B cell (primary cell): Measurements from ENCODE around the gene EMID1. TPM values are rescaled to one million over a fixed set of nuclear protein-coding genes. Genes with fewer than 3 reads are reported as not detected.

Experiments used
- ATAC-seq: fragments of 200-7000 bp; cut with Tn5 transposase; one replicate; pipeline ENCODE4 v1.10.0; 2021; ENCODE audit warnings: low read depth, mild to moderate bottlenecking, moderate number of reproducible peaks, moderate library complexity
- CTCF ChIA-PET: fragments of 350-600 bp; sonication (Branson Sonifier 250); formaldehyde crosslinking; loops from one replicate; lab custom pipeline; 2021; ENCODE audit warnings: antibody characterized with exemption, inconsistent platforms; lab: Charles Lee
- POLR2A ChIA-PET: fragments of 350-600 bp; sonication (Branson Sonifier 250); formaldehyde crosslinking; loops from one replicate; lab custom pipeline; 2021; ENCODE audit warnings: antibody characterized with exemption; lab: Charles Lee
- DNase-seq: peaks from one replicate; pipeline ENCODE4 v3.0.0; 2013
- H2AFZ ChIP-seq: 2 replicates; pipeline ENCODE4 v1.6.1; 2012; ENCODE audit warnings: mild to moderate bottlenecking, low read depth, low read length; ENCODE audit not compliant: insufficient read depth, poor library complexity, severe bottlenecking
- H3K27ac ChIP-seq, 2 donors: 1 replicate in 1 of 2; 2 replicates in 1 of 2; pipeline ENCODE4 v1.5.1; 2012 to 2013; ENCODE audit warnings: low read length in 2 of 2, mild to moderate bottlenecking in 2 of 2, moderate library complexity in 1 of 2
- H3K27me3 ChIP-seq, 4 experiments: fragments of 200-600 bp in 1 of 4; sonication (generic) in 1 of 4; replicated peaks in 1 of 4; 1 replicate in 2 of 4; 2 replicates in 2 of 4; pipeline versions ENCODE4 v1.6.1 to v1.7.0; 2013 to 2016; ENCODE audit warnings: low read length in 3 of 4, mild to moderate bottlenecking in 2 of 4, mixed read lengths in 1 of 4, moderate library complexity in 1 of 4; ENCODE audit not compliant: insufficient read depth in 4 of 4, control insufficient read depth in 3 of 4; ENCODE audit errors: control extremely low read depth in 1 of 4
- H3K36me3 ChIP-seq, 2 experiments: replicated peaks in 1 of 2; 1 replicate in 1 of 2; 2 replicates in 1 of 2; pipeline versions ENCODE4 v1.6.1 to v1.7.1; 2013; ENCODE audit warnings: low read length in 1 of 2; ENCODE audit not compliant: insufficient read depth in 2 of 2, control insufficient read depth in 1 of 2; ENCODE audit errors: control extremely low read depth in 1 of 2, extremely low read depth in 1 of 2
- H3K4me1 ChIP-seq, 2 donors: fragments of 200-600 bp in 1 of 2; sonication (generic) in 1 of 2; 1 replicate in 1 of 2; 2 replicates in 1 of 2; pipeline versions ENCODE4 v1.5.1 to v1.6.1; 2013 to 2017; ENCODE audit warnings: low read length in 2 of 2; ENCODE audit not compliant: control insufficient read depth in 2 of 2, insufficient read depth in 2 of 2
- H3K4me2 ChIP-seq: replicated peaks from 2 replicates; pipeline ENCODE3; 2012; ENCODE audit warnings: mild to moderate bottlenecking, low read depth, low read length; ENCODE audit not compliant: poor library complexity, severe bottlenecking
- H3K4me3 ChIP-seq, 5 experiments: fragments of 200-600 bp in 1 of 5; sonication (generic) in 1 of 5; 1 replicate in 3 of 5; 2 replicates in 2 of 5; pipeline versions ENCODE4 v1.5.1 to v1.7.0; 2011 to 2016; ENCODE audit warnings: low read length in 4 of 5, mild to moderate bottlenecking in 4 of 5, low read depth in 2 of 5, control low read depth in 1 of 5, moderate library complexity in 1 of 5; ENCODE audit not compliant: insufficient read depth in 1 of 5; ENCODE audit errors: control extremely low read depth in 1 of 5, extremely low read depth in 1 of 5
- H3K79me2 ChIP-seq: fragments of 200-600 bp; sonication (generic); one replicate; pipeline ENCODE4 v1.6.0; 2016; ENCODE audit warnings: low read length; ENCODE audit not compliant: control insufficient read depth, insufficient read depth
- H3K9ac ChIP-seq: fragments of 200-600 bp; sonication (generic); 2 replicates; pipeline ENCODE4 v1.6.1; 2017; ENCODE audit warnings: mild to moderate bottlenecking, low read length, moderate library complexity
- H3K9me3 ChIP-seq, 3 donors: one replicate each; pipeline versions ENCODE4 v1.6.1 to v1.7.1; 2013; ENCODE audit warnings: low read length in 2 of 3; ENCODE audit not compliant: control insufficient read depth in 2 of 3, insufficient read depth in 1 of 3; ENCODE audit errors: control extremely low read depth in 1 of 3
- H4K20me1 ChIP-seq: 2 replicates; pipeline ENCODE4 v1.6.0; 2012; ENCODE audit warnings: mild to moderate bottlenecking, low read length; ENCODE audit not compliant: insufficient read depth, control insufficient read depth, poor library complexity, severe bottlenecking
- H3K27ac Mint-ChIP-seq: one replicate; pipeline ENCODE4 v1.8.0; 2021; ENCODE audit warnings: mixed read lengths
- H3K27me3 Mint-ChIP-seq: one replicate; pipeline ENCODE4 v1.8.0; 2021; ENCODE audit warnings: mixed read lengths
- H3K4me1 Mint-ChIP-seq: one replicate; pipeline ENCODE4 v1.8.0; 2021; ENCODE audit warnings: mixed read lengths
- H3K4me3 Mint-ChIP-seq: one replicate; pipeline ENCODE4 v1.8.0; 2021; ENCODE audit warnings: mixed read lengths
- H3K9me3 Mint-ChIP-seq: one replicate; pipeline ENCODE4 v1.8.0; 2022; ENCODE audit warnings: mixed read lengths; ENCODE audit not compliant: insufficient read depth
- CTCF ChIP-seq: fragments of 200-600 bp; IDR thresholded peaks from one replicate; pipeline ENCODE4 v1.8.0; 2022; ENCODE audit warnings: antibody characterized with exemption, mild to moderate bottlenecking
- EZH2 ChIP-seq: IDR thresholded peaks from 2 replicates; pipeline ENCODE4 v1.6.1; 2012; ENCODE audit warnings: borderline replicate concordance, low read depth, mild to moderate bottlenecking, moderate library complexity, low read length; ENCODE audit not compliant: insufficient read depth, poor library complexity, severe bottlenecking
- WGBS: methylation state at CpG from one replicate; pipeline ENCODE4 v1.1.5; 2013; ENCODE audit warnings: missing lambda C conversion rate; ENCODE audit not compliant: insufficient coverage; 5-methylcytosine and 5-hydroxymethylcytosine counted together
- intact Hi-C: fragments of 100-400 bp; cut with micrococcal nuclease; formaldehyde crosslinking; loops from one replicate; pipeline ENCODE4 v1.10.0; 2022
- polyA plus RNA-seq: library from polyadenylated mRNA; depleted of rRNA; stranded (reverse); fragments of >200 nt; gene quantifications from 2 replicates; pipeline ENCODE4 v1.2.3, GENCODE V29; 2012
- total RNA-seq, 2 donors: library from RNA; stranded (reverse); fragments of 120-200 nt in 1 of 2; gene quantifications; 1 replicate in 1 of 2; 2 replicates in 1 of 2; pipeline versions ENCODE4 v1.2.3 to v1.2.4, GENCODE V29; 2013 to 2022

Gene EMID1
- total and polyA plus RNA-seq, 2 donors (not counting 1 experiment from before 2014, with no cell fraction given): not detected

GRCh38 chr22:29211066-29211465 is 5.4 kb downstream of the EMID1 start:
- Histone ChIP-seq H3K4me1 (peaks cover 21% of the 10 kb centered on the region in 2 donors), H3K36me3 (no peaks in the 10 kb centered on the region), H3K79me2 (no peaks in the 10 kb centered on the region), H3K27ac (no peak overlapping the region), H3K9me3 (peaks cover 0 to 2% (median 0%) of the 10 kb centered on the region in 3 donors), H2AFZ (no peak overlapping the region), H3K4me2 (no peak overlapping the region), H3K27me3 (peaks cover 0 to 68% (median 9%) of the 10 kb centered on the region in 4 experiments), H3K4me3 (no peak overlapping the region), H3K9ac (no peak overlapping the region), H4K20me1 (no peaks in the 10 kb centered on the region)
- Mint-ChIP-seq H3K4me3 (no peak overlapping the region), H3K4me1 (peaks cover 19% of the 10 kb centered on the region), H3K27me3 (peaks cover 53% of the 10 kb centered on the region), H3K9me3 (no peaks in the 10 kb centered on the region), H3K27ac (no peak overlapping the region)
- DNase-seq (no peak), ATAC-seq (no peak)
- WGBS: 84% methylated on average over 11 of the region's 11 CpGs
- TF ChIP-seq CTCF: no peak
- TF ChIP-seq EZH2: no peak
- intact Hi-C loops: no loop called here
- ChIA-PET POLR2A (no interaction called here), CTCF (interaction anchor here (1.4 kb wide), 1 partner anchor 8 kb away, joined by 3 read pairs; no protein-coding TSS in a partner anchor)

- no peak for DNase-seq
- Mint-ChIP-seq H3K27me3 (peaks cover 50% of the 10 kb centered on the region), H3K4me1 (peaks cover 16% of the 10 kb centered on the region), H3K27ac (no peak overlapping the region), H3K4me3 (no peak overlapping the region), H3K9me3 (no peaks in the 10 kb centered on the region)
- Histone ChIP-seq H3K36me3 (no peaks in the 10 kb centered on the region), H3K27me3 (peaks cover 0 to 64% (median 7%) of the 10 kb centered on the region in 4 experiments), H3K79me2 (no peaks in the 10 kb centered on the region), H3K4me2 (no peak overlapping the region), H3K4me3 (no peak overlapping the region), H3K27ac (no peak overlapping the region), H3K9me3 (no peaks in the 10 kb centered on the region), H2AFZ (no peak overlapping the region), H4K20me1 (no peaks in the 10 kb centered on the region), H3K9ac (no peak overlapping the region), H3K4me1 (peaks cover 17% of the 10 kb centered on the region in 2 donors)
- ATAC-seq: no peak
- POLR2A ChIA-PET: no interaction called here
- TF ChIP-seq CTCF (no peak), EZH2 (no peak)
- 93% methylated on average over 8 of the region's 9 CpGs for WGBS
- intact Hi-C loops: no loop called here
- CTCF ChIA-PET: interaction anchor here (1.4 kb wide), 1 partner anchor 8 kb away, joined by 3 read pairs; no protein-coding TSS in a partner anchor
Observed at GRCh38 chr22:29211466-29211865, 5.8 kb downstream of the EMID1 start.
